Mucosa of stomach (tissue), 1 donor: ENCODE results near the gene PTGDS.

Source experiments
- H3K27me3 ChIP-seq: one replicate; pipeline ENCODE4 v1.7.0; 2013; ENCODE audit warnings: mild to moderate bottlenecking, low read length; ENCODE audit not compliant: control insufficient read depth, insufficient read depth
- H3K36me3 ChIP-seq: one replicate; pipeline ENCODE4 v1.7.0; 2013; ENCODE audit warnings: low read length; ENCODE audit not compliant: control insufficient read depth, insufficient read depth
- H3K4me1 ChIP-seq: one replicate; pipeline ENCODE4 v1.7.0; 2013; ENCODE audit warnings: mild to moderate bottlenecking, low read length; ENCODE audit not compliant: control insufficient read depth, insufficient read depth
- H3K4me3 ChIP-seq: one replicate; pipeline ENCODE4 v1.7.0; 2013; ENCODE audit warnings: low read length
- H3K9ac ChIP-seq: one replicate; pipeline ENCODE4 v1.7.0; 2013; ENCODE audit warnings: mild to moderate bottlenecking, low read length, moderate library complexity
- H3K9me3 ChIP-seq: one replicate; pipeline ENCODE4 v1.7.0; 2013; ENCODE audit warnings: mild to moderate bottlenecking, low read length, moderate library complexity; ENCODE audit not compliant: control insufficient read depth
- donor health status: Pancreatic carcinoma.

PTGDS gene

DNA sequence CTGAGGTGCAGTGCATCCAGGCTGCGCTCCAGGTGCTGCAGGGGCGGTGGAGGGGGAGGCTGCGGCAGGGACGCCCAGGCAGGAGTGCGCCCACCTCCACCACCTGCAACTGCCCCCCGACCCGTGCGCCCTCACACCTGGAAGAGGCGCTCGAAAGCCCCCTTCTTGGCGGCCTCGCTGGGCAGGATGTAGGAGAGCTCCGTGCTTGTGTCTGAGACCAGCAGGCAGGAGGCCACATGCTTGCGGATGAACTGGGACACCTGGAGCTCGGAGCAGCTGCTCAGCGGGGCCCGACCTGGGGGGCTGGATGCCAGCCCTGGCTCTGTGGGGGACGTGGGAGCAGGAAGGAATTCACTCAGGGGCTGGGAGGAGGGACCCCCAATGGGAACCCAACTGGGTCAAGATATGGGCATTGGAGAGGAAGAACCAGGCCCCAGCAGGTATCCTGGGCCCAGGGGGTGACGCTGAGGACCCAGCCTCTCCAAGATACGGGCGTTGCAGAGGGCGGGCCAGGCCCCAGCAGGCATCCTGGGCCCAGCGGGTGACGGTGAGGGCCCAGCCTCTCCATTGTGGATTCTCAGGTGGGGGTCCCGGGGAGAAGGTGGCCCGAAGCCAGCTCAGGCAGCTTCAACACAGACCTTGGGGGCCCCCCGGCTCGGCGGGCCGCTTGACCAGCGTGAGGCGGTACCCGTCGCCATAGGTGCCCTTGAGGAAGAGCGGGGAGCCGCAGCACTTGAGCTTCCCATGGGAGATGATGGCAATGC, 37.7 kb downstream of the PTGDS start:
- no peaks in the 10 kb centered on the region for H3K4me1 ChIP-seq
- H3K27me3 ChIP-seq = no peaks in the 10 kb centered on the region
- no peaks in the 10 kb centered on the region for H3K9me3 ChIP-seq
- no peak overlapping the region for H3K9ac ChIP-seq
- H3K36me3 ChIP-seq = no peaks in the 10 kb centered on the region
- H3K4me3 ChIP-seq = no peak overlapping the region

DNA sequence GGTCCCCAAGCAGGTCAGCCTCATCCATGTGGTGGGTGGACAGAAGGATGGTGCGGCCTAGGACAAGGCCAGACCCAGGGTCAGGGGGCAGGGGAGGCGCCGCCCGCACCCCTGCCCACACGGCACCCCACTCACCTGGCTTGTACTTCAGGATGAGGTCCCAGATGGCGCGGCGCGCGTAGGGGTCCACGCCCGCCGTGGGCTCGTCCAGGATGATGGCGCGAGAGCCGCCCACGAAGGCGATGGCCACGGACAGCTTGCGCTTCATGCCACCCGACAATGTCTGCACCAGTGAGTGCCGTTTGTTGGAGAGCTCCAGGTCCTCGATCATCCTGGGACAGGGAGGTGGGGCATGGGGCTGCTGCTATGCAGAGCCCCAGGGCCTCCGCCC, 38.2 kb downstream of the PTGDS start:
- H3K27me3 ChIP-seq = no peaks in the 10 kb centered on the region
- H3K4me1 ChIP-seq = no peaks in the 10 kb centered on the region
- H3K4me3 ChIP-seq = no peak overlapping the region
- H3K9me3 ChIP-seq = no peaks in the 10 kb centered on the region
- no peaks in the 10 kb centered on the region for H3K36me3 ChIP-seq
- no peak overlapping the region for H3K9ac ChIP-seq

DNA sequence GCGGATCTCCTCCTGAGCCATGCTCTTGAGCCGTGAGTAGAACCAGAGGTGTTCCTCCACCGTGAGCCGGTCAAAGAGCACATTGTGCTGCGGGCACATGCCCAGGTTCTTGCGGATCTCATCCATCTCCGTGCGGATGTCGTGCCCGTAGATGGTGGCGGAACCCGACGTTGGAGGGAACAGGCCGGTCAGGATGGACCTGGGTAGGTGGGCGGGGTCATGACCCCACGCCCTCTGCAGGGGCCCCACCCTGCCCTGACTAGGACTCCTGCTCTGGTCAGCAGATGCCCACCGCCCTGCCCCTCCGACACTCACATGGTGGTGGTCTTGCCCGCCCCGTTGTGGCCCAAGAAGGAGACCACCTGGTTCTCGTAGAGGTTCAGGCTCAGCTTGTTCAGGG, 38.7 kb downstream of the PTGDS start:
- no peaks in the 10 kb centered on the region for H3K27me3 ChIP-seq
- H3K9ac ChIP-seq = no peak overlapping the region
- no peaks in the 10 kb centered on the region for H3K36me3 ChIP-seq
- no peaks in the 10 kb centered on the region for H3K9me3 ChIP-seq
- H3K4me3 ChIP-seq = no peak overlapping the region
- H3K4me1 ChIP-seq = no peaks in the 10 kb centered on the region

DNA sequence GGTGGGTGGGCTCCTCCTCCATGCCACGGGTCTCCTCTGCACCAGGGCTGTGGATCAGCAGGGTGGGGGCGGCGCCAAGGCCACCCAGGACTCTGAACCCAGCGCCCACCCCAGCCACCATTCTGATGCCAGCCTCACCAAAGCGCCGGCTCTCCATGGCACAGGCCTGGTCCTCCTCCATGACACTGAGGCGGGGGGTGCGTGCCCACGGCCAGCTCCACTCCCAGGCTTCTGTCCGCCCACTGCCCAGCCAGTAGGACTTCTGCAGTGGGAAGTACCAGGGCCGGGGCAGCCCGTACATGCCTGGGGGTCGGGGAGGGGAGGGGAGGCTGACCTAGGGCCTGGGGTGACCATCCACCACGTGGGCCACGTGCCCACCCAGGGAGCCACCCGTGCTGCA, 39.1 kb downstream of the PTGDS start:
- Histone ChIP-seq H3K4me3 (no peak overlapping the region), H3K9me3 (no peaks in the 10 kb centered on the region), H3K36me3 (no peaks in the 10 kb centered on the region), H3K9ac (no peak overlapping the region), H3K27me3 (no peaks in the 10 kb centered on the region), H3K4me1 (peaks cover 1% of the 10 kb centered on the region)

DNA sequence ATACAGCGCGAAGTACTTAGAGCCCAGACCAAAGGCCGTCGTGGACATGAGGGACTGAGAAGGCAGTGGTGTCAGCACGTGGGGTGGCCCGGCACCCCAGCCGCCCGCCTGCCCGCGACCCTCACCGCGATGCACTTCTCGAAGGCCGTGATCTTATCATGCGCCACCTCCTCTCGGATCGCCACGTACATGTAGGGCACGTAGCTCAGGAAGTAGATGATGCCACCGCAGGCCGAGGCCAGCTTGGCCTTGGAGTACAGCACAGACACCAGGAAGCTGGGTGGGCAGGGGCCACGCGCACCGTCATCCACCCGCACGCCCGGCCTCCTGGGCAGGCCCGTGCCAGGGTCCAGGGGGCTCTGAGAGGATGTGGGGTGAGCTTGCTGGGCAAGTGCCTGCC, 39.8 kb downstream of the PTGDS start:
- no peaks in the 10 kb centered on the region for H3K27me3 ChIP-seq
- H3K4me3 ChIP-seq = no peak overlapping the region
- peaks cover 8% of the 10 kb centered on the region for H3K4me1 ChIP-seq
- no peaks in the 10 kb centered on the region for H3K9me3 ChIP-seq
- no peaks in the 10 kb centered on the region for H3K36me3 ChIP-seq
- H3K9ac ChIP-seq = no peak overlapping the region

DNA sequence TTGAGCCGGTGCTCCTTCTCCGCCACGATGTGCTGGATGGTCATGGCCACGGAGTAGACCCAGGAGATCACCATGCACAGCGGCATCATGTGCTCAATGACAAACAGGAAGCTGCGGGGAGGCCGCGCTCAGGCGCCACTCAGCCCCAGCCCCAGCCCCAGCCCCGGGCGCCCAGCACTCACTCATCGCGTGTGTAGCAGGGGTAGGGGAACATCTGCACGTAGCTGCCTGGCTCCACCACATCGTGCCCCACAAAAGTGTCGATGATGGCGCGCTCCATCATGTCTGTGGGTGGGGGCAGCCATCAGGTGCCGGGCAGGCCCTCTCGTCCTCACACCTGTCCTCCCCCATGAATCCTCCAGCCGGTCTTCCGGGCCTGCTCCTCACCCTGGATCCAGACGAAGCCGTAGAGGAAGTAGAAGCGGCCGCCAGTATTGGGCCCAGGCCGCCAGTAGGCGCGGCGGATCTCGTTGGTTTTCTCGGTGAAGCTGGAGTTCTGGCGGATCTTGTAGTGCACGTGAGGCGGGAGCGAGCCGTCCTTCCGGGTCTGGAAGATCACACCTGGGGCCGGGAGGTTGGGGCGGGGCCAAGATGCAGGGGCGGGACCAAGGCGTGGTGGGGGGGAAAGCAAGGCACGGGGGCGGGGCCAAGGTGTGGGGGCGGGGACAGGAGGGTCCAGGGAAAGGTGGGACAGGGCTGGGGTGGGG, 40.6 kb downstream of the PTGDS start:
- Histone ChIP-seq H3K4me3 (no peak overlapping the region), H3K36me3 (no peaks in the 10 kb centered on the region), H3K4me1 (peaks cover 17% of the 10 kb centered on the region), H3K27me3 (no peaks in the 10 kb centered on the region), H3K9ac (no peak overlapping the region), H3K9me3 (no peaks in the 10 kb centered on the region)

DNA sequence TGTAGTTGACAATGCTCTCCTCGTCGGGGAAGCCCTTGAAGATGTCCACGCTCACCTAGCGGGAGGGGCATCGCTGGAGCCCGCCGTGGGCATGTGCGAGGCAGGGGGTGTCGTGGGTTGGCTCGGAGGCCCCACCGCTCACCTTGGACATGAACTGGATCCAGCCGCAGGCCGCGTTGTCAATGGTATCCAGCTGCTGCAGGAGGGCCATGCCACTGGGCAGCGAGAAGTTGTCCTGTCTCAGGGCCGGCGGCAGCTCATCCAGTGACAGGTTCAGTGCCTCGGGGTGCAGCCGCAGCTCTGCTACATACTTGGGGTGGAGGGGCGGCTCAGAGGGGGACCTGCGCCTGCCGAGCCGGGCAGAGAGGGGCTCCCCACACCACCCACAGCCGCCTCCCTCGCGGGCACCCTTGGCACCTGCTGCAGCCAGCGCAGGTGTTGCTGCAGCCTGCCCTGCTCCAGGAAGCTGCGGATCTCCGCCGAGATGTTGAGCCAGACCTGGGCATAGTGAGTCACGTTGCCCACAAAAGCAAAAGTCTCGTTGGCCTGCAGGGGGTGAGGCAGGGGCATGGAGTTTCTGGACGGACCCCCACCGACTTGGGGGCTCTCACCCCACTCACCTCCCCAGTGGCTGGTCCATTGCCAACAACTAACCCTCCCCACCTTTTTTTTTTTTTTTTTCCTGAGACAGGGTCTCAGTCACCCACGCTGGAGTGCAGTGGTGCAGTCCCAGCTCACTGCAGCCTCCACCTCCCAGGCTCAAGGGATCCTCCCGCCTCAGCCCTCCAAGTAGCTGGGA, 41.7 kb downstream of the PTGDS start:
- Histone ChIP-seq H3K9me3 (no peaks in the 10 kb centered on the region), H3K4me3 (no peak overlapping the region), H3K27me3 (no peaks in the 10 kb centered on the region), H3K36me3 (no peaks in the 10 kb centered on the region), H3K9ac (no peak overlapping the region), H3K4me1 (peaks cover 20% of the 10 kb centered on the region)

DNA sequence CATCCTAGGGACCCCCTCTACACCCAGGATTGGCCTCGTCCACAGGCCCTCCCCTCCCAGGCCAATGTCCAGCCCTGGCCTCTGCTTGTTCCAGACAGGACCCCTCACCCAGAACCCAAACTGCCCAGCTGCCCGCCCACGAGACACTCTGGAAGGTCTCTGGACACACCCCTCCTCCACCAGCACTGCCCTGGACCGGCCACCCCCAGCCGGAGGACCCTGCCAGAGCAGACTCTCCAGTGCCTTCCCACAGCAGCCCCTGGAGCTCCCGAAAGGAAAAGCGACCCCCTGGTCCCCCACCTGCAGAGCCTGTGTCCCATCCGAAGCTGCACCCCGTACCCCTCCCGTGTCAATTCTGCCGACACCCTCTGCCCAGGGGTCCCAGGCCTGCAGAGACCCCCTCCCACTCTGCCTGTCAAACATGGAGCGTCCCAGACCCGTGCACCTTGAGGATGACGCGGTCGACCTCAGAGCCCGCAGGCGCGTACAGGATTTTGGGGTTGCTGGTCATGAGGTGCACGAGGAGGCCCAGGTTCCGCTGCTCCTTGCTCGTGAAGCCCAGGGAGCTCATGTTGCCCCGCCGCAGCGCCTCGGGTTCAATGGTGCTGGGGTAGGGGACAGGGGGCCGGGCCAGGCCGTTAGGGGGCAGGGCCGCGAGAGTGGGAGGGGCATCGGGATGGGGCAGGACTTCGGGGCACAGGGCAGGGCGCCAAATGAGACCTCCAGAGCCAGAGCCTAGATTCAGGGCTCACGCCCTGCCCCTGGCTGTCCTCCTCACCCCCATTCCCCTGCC, 42.8 kb downstream of the PTGDS start:
- H3K9me3 ChIP-seq = no peaks in the 10 kb centered on the region
- no peaks in the 10 kb centered on the region for H3K36me3 ChIP-seq
- no peak overlapping the region for H3K9ac ChIP-seq
- H3K27me3 ChIP-seq = no peaks in the 10 kb centered on the region
- peaks cover 21% of the 10 kb centered on the region for H3K4me1 ChIP-seq
- H3K4me3 ChIP-seq = no peak overlapping the region

DNA sequence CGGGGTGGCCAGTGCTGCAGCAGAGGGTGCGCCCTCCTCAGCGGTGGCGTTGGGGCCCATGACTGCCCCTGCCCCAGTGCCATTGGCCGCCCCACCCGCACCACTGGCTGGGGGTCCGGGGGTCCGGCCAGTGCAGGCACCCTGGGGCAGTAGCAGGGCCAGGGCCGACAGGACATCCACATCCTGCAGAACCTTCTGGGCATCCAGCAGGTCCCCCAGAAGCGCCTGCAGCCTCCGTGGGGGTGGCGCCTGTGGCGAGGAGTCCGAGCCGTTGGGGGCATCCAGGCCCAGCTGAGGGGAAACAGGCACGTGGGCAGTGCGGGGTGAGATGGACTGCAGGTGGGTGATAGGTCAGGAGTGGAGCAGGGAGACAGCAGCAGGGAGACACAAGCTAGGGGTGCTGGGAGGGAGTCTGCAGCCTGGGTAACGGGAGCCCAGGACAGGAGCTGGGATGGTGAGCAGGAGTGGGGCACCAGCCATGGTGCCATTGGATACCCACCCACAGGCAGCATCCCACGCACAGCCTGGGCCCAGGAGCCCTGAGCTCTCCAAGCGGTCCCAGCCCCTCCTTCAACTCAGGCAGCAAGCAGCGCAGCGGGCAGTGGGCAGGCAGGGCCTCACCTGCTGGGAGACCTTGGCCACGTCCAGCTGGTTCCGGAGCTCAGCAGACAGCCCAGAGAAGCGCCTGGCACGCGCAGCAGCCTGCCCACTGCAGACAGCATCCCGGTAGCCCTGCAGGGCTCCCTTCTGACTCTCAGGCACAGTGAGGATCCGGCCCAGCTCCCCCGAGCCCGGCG, 43.7 kb downstream of the PTGDS start:
- H3K4me1 ChIP-seq = peaks cover 30% of the 10 kb centered on the region
- no peak overlapping the region for H3K4me3 ChIP-seq
- no peaks in the 10 kb centered on the region for H3K36me3 ChIP-seq
- no peaks in the 10 kb centered on the region for H3K27me3 ChIP-seq
- no peaks in the 10 kb centered on the region for H3K9me3 ChIP-seq
- no peak overlapping the region for H3K9ac ChIP-seq

DNA sequence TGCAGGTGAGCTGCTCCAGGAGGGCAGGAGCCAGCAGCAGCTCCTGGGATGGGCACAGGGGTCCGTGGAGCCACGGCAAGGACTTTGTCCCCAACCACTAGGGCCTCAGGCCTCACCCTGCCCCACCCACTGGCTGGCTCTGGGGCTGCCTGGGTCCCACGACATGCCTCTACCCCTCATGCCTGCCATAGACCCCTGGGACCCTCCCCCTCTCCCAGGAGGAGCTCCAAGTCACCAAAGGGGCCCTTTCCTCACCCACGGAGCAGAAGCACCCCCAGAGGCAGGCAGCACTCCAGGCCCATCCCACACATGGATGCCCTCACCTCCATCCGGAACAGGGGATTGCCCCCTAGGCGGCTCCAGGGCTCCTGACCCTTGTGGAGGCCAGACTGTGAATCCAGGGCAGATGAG, 44.3 kb downstream of the PTGDS start:
- no peaks in the 10 kb centered on the region for H3K36me3 ChIP-seq

DNA sequence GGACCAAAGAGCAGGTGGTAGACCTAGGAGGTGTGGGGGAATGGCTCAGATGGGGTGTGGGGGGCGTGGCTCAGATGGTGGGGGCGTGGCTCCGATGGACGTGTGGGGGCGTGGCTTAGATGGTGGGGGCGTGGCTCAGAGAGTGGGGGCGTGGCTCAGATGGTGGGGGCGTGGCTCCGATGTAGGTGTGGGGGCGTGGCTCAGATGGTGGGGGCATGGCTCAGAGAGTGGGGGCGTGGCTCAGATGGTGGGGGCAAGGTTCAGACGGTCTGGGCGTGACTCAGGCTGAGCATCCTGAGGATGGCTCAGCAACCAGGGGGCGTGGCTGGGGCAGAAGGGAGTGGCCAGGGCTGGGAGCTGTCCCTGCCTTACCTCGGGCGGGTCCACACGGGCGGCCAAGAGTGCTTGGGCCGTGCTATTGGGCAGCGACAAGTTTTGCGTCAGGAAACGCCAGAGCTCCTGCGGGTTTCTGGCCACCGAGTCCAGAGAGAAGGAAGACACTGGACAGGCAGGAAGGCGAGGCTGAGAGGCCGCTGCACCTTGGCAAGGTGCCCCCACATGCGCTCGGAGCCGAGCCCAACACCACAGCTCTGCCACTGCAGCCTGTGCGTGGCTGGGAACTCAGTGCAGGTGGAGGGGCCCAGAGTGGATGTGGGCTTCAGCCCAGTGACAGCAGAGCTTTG, 44.8 kb downstream of the PTGDS start:
- H3K9me3 ChIP-seq = no peaks in the 10 kb centered on the region
- no peaks in the 10 kb centered on the region for H3K27me3 ChIP-seq
- no peaks in the 10 kb centered on the region for H3K36me3 ChIP-seq
- H3K4me3 ChIP-seq = no peak overlapping the region
- no peak overlapping the region for H3K9ac ChIP-seq
- H3K4me1 ChIP-seq = peaks cover 41% of the 10 kb centered on the region

More for the DNA sequence above, 44.3 kb downstream of the PTGDS start:
- Histone ChIP-seq H3K27me3 (no peaks in the 10 kb centered on the region), H3K9ac (no peak overlapping the region), H3K9me3 (no peaks in the 10 kb centered on the region), H3K4me1 (peaks cover 35% of the 10 kb centered on the region), H3K4me3 (no peak overlapping the region)
